GM19468 (cell line): ENCODE data around the gene ZNF93.
"Not testable (repeated sequence)": the region's sequence is repeated elsewhere in the genome, so short reads cannot be mapped to it uniquely, and the experiment has no call there.

ENCODE experiments used
- ATAC-seq: cut with Tn5 transposase; IDR thresholded peaks from one replicate; pipeline ENCODE4 v1.9.1; 2021; ENCODE audit warnings: mild to moderate bottlenecking, moderate library complexity, moderate number of reproducible peaks; ENCODE audit not compliant: unreplicated experiment; ENCODE audit errors: extremely low read depth

ZNF93 gene

GRCh38 chr19:19933432-19934314 is 32.9 kb downstream of the ZNF93 start:
- not testable (repeated sequence) for ATAC-seq

GRCh38 chr19:19937403-19937802 is 36.7 kb downstream of the ZNF93 start:
- no peak for ATAC-seq

GRCh38 chr19:19938449-19938848 is 37.7 kb downstream of the ZNF93 start:
- ATAC-seq: no peak

- ATAC-seq: no peak
Measured at GRCh38 chr19:19943848-19944582, 43.3 kb downstream of the ZNF93 start.

- ATAC-seq: no peak
Measured at GRCh38 chr19:19944583-19944880, 43.8 kb downstream of the ZNF93 start.

- no peak for ATAC-seq
Measured at GRCh38 chr19:19946226-19946625, 45.5 kb downstream of the ZNF93 start.

GRCh38 chr19:19948800-19949199 is 48.1 kb downstream of the ZNF93 start:
- ATAC-seq: no peak

GRCh38 chr19:19955208-19955607 is 54.5 kb downstream of the ZNF93 start:
- no peak for ATAC-seq

- no peak for ATAC-seq
Measured at GRCh38 chr19:19956434-19957075, 55.8 kb downstream of the ZNF93 start.

GRCh38 chr19:19957766-19958165 is 57.0 kb downstream of the ZNF93 start:
- ATAC-seq: not testable (repeated sequence)

GRCh38 chr19:19959151-19959799 is 58.5 kb downstream of the ZNF93 start:
- ATAC-seq: not testable (repeated sequence)

GRCh38 chr19:19964416-19964815 is 63.7 kb downstream of the ZNF93 start:
- no peak for ATAC-seq

- not testable (repeated sequence) for ATAC-seq
Measured at GRCh38 chr19:19966126-19966525, 65.4 kb downstream of the ZNF93 start.

GRCh38 chr19:19966862-19967261 is 66.1 kb downstream of the ZNF93 start:
- ATAC-seq: no peak
